Femur (tissue), 1 donor: ENCODE data around the gene ZBTB7B.

Experiments
- DNase-seq: peaks from one replicate; pipeline ENCODE4 v3.0.0-alpha.2; 2017

ZBTB7B gene

DNA sequence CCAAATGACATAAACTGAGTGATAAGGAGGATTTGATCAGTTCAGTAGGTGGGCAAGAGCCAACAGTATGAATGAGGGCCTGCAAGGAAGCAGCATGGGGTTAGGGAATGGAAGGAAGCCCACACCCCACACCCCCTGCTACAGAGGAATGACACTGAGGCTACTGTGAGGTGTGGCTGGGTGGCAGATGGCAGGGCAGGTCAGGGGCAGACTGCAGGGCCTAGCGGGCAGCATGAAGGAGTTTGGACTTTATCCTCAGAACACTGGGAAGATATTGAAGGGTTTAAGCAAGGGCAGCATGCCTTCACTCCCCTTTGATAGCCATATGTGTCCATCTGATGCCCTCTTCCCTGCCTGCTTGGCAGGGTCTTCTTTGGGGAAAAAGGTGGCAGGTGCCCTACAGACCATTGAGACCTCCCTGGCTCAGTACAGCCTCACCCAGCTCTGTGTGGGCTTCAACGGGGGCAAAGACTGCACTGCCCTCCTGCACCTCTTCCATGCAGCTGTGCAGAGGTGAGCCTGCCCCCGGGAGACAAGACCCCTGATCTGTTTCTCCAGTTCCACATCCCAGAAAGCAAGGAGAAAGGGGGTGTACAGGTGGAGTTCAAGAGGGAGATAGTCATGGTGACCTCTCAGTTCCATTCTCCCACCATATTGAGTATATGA, 13.3 kb upstream of the ZBTB7B start:
- DNase-seq, result no peak

DNA sequence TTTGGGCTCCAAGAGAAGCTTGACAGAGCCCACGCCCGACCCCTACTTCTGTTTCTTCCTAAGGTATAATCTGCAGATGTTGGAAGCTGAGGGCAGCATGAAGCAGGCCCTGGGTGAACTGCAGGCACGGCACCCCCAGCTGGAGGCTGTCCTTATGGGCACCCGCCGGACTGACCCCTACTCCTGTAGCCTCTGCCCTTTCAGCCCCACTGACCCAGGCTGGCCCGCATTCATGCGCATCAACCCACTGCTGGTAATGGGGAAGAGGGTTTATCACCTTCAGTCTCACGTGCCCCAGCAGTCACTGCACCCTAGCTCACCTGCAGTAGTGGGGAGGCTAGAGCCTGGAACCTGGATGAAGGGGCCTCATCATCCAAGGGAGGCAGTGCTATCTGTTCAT, 12.3 kb upstream of the ZBTB7B start:
- no peak for DNase-seq

DNA sequence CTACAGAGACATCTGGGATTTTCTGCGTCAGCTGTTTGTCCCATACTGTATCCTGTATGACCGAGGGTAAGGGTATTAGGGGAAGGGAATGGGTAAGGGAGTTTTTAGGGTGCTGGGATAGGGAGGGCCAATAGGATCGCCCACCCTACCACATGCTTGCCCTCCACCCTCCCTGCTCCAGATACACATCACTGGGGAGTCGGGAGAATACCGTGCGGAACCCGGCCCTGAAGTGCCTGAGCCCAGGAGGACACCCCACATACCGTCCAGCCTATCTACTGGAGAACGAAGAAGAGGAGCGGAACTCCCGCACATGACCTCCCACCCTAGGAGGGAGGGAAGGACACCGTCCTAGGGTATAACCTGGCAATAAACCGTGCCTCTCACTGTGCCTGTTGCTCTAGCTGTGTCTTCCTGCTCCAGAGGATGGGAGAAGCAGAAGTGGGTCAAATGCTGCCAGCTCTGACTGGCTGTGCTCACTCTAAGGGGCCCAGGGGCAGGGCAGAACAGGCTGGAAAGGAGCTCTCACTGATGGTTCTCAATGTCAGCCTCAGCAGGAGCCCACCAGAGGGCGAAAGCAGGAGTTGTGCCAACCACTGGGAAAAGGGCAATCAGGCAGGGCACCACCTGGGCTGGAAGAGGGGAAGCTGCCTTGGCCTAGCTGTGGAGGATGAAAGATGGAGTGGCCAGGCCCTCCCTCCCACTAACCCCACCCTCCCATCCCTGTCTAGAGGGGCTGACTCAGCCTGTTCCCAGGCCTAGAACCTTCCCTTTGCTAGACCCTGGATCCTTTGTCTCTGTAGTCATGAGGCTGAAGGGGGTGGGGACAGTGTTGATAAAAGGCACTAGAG, 9.7 kb upstream of the ZBTB7B start:
- DNase-seq, result no peak

DNA sequence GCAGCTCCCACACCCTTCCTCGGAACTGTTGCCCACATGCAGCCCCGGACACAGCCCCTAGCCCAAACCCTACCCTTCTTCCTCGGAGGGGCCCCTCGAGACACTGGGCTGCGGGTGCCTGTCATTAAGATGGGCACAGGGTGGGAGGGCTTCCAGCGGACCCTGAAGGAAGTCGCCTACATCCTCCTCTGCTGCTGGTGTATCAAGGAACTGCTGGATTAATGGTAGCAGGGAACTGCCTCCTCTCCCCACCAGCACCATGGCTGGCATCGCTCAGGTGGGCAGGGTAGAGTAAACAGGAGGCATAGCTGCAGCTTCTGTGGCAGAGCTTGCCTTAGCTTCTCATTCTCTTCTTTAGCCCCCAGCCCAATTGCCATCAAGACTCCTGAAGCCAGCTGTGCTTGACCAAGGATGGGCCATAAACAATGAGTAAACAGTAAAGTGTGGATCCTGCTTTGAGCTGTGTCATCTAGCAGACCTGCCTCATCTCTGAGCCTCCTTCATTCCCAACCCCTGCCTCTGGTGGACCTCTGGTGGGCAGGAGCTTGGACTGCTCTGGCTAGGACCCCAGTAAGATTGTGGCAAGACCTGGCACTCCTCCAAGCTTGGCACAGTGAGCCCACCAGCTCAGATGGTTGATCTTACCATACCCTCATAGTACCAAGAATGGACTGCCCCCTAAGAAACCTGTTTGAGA, 8.9 kb upstream of the ZBTB7B start, which contains the start of gene LENEP:
Gene LENEP (plus strand): TSS at position 15 of the 697 bp plus-strand sequence. CDS start 22 bp downstream, at position 37.
- DNase-seq, result no peak

DNA sequence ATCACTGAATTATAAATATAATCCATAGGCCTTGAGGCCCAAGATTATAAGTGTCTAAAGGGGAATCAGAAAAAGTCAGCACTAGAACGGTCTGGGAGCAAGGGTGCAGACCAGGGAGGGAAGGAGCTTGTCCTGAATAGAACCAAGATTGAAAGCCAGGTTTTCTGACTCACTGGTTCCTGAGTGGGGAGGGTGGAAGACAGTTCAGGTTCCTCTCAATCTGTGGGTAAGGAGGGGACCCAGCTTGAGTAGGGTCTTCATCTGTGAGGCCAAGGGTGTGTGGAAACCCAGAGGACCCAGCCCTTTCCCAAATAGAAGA, 8.4 kb upstream of the ZBTB7B start:
- no peak for DNase-seq

DNA sequence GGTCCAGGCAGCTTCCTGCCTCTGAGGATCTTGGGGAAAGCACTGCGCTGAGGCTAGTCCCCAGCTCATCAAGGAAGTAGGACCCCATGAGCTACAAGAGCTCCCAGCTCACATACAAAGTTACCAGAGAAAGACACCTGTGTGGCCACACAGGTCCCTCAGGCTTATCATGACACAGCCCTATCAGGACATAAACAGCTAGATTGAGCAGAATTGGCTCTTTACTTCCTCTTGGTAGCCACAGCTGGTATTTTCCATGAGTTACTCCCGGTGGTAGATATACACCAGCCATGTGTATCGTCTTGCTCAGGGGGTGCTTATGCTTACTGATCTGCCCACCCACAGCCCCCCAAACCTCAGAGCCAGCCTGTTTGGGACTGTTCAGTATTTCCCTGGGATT, 8.0 kb upstream of the ZBTB7B start:
- DNase-seq, result no peak

DNA sequence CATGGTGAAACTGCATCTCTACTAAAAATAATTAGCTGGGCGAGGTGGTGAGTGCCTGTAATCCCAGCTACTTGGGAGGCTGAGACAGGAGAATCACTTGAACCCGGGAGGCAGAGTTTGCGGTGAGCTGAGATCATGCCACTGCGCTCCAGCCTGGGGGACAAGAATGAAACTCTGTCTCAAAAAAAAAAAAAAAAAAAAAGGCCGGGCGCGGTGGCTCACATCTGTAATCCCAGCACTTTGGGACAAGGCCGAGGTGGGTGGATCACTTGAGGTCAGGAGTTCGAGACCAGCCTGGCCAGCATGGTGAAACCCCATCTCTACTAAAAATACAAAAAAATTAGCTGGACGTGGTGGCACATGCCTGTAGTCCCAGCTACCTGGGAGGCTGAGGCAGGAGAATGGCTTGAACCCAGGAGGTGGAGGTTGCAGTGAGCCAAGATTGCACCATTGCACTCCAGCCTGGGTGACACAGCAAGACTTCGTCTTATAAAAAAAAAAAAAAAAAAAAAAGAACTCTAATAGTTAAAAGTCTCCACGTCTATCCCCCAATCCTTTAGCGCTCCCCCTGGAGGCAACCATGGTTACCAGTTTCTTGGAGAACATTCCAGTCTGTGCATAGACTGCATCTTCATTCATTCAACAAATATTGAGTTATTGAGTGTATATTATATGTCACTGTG, 7.2 kb upstream of the ZBTB7B start:
- DNase-seq, result peak; percentile 64

DNA sequence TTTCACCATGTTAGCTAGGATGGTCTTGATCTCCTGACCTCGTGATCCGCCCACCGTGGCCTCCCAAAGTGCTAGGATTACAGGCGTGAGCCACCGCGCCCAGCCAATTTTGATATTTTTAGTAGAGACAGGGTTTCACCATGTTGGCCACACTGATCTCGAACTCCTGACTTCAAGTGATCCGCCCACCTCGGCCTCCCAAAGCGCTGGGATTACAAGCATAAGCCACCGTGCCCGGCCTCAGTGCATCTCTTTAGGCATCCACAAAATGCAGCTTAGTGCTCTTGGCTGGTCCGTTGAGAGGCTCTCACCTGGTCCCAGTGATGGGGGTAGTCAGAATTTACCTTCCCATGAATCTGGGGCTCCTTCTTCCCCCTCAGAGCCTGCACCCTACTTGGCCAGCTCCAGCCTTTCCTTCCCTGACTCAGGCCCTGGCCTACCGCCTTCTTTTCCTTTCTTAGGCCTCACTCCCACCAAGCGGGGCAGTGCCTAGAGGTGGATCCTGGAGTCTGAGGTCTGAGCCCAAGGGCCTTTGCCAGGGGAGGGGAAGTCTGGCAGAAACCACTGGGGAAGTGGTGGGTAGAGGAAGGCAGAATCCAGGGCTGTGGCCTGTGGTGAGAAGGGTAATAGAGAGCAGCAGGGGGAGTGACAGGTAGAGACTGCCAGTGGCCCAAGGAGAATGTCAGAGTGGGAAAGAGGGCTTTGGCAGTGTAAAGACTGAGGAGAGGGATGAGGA, 5.5 kb upstream of the ZBTB7B start:
- no peak for DNase-seq

DNA sequence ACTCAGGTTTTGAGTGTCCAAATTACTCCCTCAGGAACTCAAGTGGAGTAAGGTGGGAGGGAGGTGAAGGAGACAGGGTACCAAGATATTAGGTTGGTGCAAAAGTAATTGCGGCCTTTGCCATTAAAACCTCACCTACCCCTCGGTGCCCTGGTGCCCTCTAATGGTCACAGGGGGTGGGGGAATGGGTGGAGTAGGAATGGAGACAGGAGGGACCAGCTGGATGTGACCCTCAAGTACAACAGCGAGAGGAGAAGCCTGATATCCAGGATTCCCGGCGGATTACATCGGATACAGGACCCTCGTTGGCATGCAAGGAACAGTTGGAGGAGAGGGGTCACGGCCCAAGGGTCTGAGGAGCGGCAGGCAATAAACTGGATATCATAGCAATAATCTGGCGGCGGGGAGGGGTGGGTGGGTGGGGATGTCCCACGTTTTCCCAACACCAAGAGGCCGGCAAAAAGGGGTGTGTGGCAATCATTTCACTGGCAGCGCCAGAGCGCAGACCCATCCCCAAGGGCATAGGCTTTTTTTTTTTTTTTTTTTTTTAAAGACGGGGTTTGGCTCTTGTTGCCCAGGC, 4.3 kb upstream of the ZBTB7B start:
- DNase-seq, result no peak

DNA sequence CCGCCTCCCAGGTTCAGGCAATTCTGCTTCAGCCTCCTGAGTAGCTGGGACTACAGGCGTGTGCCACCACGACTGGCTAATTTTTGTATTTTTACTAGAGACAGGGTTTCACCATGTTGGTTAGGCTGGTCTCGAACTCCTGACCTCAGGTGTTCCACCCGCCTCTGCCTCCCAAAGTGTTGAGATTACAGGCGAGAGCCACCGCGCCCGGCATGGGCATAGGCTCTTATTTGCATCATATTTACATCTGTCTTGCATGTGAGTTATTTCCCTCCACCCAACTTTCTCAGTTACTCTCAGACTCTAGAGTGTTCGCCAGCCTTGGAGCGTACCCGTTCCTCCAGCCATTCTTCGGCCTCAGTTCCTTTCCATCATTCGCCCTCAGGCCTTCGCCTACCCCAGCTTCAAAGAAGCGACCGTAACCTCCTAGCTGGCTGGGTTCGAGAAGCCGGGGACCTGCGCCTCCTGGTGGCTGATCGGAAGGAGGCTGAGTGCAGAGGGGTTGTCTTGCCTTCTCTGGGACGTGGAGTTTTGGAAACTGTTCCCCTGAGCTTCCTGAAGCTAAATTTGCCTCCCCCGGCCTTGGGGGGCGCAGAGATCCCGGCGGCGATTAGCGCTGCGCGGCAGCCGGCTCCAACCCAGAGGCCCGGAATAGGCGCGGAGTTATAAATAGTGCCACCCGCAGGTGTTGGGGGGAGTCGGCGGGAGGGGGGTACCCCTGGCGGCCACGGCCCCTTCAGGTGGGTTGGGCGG, 3.6 kb upstream of the ZBTB7B start:
- peak; percentile 85 for DNase-seq

DNA sequence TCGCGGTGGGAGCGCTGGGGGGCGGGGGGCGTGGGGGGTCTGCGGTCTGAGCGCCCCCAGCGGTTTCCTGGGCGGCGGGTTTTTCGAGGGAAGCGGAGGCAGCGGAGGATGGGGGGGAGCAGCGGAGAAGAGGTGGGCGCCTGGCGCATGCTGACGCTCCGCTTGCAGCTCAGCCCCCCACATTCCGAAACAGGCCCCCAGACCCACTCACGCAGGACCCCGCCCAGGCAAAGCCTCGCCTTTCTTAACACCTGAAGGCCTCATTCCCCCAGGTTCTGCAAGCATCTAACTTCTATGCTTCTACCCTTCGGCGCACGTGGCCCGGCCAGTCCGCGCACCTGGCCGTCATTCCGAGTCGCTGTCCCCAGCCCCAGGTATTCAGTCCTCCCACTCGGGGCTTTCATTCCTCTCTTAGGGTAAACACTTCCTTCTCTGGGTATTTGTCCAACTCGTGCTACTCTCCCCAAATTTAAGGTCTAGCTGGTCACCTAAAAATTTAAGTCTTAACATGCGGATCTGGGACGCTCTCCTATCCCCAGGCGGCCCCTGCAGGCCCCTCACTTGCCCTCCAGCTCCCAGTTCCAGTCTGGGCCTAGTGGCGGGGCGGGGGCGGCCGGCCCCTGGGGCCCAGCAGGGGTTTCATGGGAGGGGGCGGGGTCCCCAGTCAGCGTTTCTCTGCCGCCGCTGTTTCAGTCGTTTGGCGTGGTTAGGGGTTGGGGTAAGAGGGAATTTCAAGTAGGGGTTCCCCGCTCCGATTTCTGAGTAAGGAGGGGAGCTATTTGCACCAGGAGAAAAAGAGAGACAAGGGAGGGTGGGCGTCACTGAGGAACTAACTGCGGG, 2.8 kb upstream of the ZBTB7B start:
- peak; percentile 66 for DNase-seq

DNA sequence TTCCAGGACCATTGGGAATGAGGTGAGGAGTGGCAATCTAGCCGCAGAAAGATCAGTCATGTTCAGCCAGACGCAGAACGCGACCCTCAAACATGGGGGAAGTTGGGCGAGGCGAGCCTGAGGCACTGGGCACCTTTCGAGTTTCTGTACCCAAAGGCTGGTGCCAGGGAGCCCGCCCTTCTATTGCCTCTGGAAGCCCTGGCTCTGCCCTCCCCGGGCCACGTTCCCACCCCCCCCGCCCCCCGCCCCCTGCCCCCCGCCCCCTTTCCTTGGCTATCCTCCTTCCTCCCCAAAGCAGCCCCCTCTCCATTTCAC, 2.2 kb upstream of the ZBTB7B start:
- DNase-seq, result no peak

DNA sequence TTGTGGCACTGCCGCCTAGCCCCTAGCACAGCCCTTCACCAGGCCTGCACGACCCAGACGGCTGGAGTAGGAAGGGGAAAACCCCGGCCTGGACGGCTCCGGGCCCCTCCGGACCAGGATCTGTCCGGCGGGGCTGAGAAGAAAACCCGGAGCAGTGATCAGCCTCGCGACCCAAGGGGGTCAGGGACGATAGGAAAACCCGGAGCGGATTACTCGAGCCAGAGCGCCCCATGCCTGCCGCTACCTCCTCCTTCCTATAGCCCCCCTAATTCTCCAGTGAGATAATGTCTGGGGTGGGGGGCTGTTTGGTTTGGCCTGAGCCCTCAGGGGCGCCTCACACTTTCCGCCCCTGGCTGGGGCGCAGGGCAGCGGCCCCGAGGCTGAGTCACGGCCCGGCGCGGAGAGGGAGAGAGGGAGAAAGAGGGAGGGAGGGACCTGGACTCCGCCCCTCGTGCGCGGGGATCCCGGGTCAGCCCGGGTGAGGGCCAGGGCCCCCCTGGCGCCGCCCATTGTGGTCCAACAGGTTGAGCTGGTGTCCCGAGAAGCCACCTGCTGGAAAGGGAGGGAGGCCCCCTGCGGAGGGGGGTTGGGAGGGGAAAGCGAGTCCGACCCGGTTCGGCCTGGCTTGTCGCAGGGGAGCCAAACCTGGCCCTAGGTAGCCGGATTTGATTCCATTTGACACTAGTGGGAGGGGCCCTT, 1.7 kb upstream of the ZBTB7B start:
- DNase-seq, result peak; percentile 92

DNA sequence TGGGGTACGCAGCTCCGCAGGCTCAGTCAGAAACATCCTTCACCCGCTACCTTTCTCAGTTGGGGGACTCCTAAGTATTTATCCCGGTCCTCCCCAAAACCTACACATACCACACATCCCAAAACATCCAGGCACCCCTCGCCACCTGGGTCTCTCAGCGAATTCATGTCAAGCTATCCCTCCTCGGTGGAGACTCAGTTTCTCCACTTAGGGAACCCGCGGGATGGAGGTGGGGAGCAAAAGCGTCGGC, 1.3 kb upstream of the ZBTB7B start:
- DNase-seq, result no peak

DNA sequence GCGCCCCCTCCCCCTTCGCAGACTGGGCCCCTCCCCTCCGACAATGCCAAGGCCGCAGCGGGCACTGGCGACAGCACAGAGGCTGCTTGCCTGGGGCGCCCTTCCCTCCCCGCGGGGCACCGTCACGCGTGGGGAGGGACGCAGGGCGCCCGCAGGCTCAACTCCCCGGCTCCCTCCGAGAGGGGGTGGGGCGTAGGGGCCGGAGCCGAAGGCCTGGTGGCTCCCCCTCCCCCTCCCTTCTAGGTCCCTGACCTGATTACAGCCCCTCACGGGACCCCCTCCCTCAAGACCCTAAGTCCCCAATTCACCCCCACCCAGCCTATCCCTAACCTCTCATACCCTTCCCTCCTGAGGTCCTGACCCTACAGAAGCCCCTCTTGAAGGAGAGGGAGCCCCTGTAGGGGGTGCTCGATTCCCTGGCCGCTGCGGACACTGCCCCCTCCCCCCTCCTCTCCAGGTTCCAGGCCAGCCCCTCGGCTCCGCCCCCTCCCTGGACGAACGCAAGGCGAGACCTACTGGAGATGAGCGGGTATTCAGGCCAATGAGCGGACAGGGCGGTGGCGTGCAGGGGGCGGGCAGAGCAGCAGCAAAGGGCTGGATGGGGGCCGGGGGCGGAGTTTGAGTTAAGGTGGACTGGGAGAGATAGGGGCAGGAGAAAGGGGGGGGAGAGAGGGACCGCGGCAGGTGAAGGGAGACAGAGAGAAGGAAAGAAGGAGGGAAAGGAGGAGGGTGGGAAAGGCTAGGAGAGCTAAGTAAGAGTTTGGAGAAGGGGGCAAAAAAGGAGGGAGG, 733 bp upstream of the ZBTB7B start:
- peak; percentile 100 for DNase-seq

DNA sequence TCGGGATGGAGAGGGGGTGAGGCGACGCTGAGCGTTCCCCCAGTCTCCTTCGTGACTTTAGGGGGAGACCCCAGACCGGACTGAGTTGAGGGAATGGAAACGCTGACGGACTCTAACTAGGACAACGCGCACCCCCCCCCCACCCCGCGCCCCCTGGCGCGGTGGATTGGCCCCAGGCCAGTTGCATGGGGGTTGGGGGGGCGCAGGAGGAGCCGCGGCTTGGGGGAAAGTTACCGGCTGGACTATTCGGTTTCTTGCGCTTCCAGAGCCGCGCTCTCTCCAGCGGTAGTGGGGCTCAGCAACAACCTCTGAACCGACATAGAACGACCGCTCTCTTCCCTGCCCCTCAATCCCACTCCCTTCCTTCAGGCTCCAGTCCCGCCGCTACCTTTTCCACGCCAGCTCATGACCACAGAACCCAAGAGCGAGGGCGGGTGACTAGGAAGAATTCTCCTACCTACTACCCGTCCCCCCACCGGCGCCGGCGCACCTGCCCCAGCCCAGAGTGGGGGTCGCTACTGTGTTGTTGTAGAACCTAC, 694 bp downstream of the ZBTB7B start:
- DNase-seq, result peak; percentile 62

DNA sequence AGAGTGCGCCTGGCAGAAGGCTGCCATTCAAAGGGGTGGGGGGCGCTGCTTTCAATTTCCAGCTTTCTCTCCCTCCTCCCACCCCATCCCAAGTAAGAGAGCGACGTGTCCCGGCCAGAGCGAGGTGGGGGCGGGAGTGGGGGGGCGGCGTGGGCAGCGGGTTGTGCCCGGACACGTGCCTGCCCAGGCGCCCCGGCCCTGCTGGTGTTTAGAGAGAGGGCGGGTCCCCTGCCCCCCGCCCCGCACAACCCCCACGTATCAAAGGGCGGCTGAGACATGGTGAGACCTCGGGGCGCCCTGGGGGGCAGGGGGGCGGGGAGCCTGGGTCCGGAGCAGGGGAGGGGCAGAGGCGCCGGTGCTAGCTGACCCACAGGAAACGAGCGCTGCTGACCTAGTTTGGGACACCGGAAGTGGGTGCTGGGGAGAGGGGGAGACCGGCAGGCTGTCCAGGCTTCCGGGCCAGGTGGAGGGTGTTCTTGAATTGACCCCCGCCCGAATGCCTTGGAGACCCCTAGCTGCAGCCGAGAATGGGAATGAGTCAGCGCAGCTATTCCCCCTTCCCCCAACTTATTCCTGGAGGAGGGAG, 1.3 kb downstream of the ZBTB7B start:
- DNase-seq, result peak; percentile 77

DNA sequence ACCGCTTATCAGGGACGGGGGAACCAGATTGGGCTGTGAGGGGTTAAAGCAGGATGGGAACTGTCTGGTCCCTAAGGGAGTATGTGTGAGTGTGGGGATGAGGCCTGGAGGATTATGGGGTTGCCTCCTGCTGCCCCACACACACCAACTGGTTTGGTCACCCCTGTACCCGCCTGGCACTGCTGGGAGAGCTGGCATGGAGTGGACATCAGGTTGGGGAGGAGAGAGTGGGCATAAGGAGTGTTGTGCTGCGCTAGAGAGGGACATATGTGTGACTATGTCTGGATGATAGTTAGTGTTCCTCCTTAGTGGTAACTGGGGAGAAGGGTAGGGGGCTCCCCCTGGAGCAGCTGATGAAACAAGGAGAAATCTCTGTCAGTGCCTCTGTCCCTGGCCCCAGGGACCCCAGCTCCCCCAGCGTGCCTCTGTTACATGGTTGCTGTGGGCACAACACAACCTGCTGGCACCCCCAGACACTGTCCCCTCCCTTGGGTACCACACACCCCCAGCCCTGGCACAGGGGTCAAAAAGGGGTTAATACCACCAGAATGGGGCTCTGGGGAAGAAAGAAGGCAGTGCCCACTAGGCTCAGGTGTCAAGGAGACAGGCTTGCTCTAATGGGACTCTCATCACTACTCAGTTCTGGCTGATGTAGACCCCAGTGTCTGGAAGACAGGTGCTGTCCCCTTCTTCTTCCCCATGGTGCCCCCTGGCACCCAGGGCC, 1.9 kb downstream of the ZBTB7B start:
- no peak for DNase-seq
